ENCODE data around the gene FUS.
A peak's percentile ranks its signal among the peaks of the same experiment; 100 is the strongest.

The FUS gene

GRCh38 chr16:31219154-31219741, 39.3 kb downstream of the FUS start (continued):
- no peak for TF ChIP-seq PRDM2 (tag by site-specific recombination; IDR thresholded peaks at IDR 0.05; ENCODE audit: borderline replicate concordance)
- no peak for TF ChIP-seq ZBTB21 (tag by site-specific recombination; IDR thresholded peaks at IDR 0.05)
- TF ChIP-seq WT1 (tag by site-specific recombination; IDR thresholded peaks at IDR 0.05), result no peak
- TF ChIP-seq ZNF654 (tag by site-specific recombination; IDR thresholded peaks at IDR 0.05; ENCODE audit: low read depth), result no peak

- Histone ChIP-seq H3K36me3 (ENCODE audit: control insufficient read depth in 2 of 2, insufficient read depth in 1 of 2, low read length in 2 of 2) (no peaks in the 10 kb centered on the region), H3K4me1 (ENCODE audit: control insufficient read depth, insufficient read depth, low read length) (no peaks in the 10 kb centered on the region), H3K4me3 (ENCODE audit: low read depth, low read length) (no peak overlapping the region), H3K9me3 (ENCODE audit: control insufficient read depth, insufficient read depth, low read depth, low read length) (no peaks in the 10 kb centered on the region), H3K27ac (ENCODE audit: extremely low read depth, low read depth, low read length) (no peak overlapping the region)
- POLR2A ChIA-PET, result interaction anchor here (0.6 kb wide), 1 partner anchor 36 kb away, joined by 5 read pairs; no protein-coding TSS in a partner anchor
- CTCF ChIA-PET, result no interaction called here
- no peak for TF ChIP-seq PRDM4 (tag by site-specific recombination; IDR thresholded peaks at IDR 0.05)
- TF ChIP-seq YY2 (tag by site-specific recombination; IDR thresholded peaks at IDR 0.05), result 0 out of 2 replicates have a peak, but pooled peaks have one; percentile 48
- no peak for TF ChIP-seq ZBTB26 (tag by site-specific recombination; optimal IDR thresholded peaks at IDR 0.05)
- TF ChIP-seq ZNF18 (tag by site-specific recombination; IDR thresholded peaks at IDR 0.05), result no peak
- peak; percentile 68 for TF ChIP-seq KLF17 (tag by site-specific recombination; IDR thresholded peaks at IDR 0.05)
- TF ChIP-seq ZSCAN16 (tag by site-specific recombination; IDR thresholded peaks at IDR 0.05), result no peak
- TF ChIP-seq EGR2 (tag by site-specific recombination; IDR thresholded peaks at IDR 0.05; ENCODE audit: low read depth), result peak; percentile 37
- TF ChIP-seq KLF7 (tag by site-specific recombination; IDR thresholded peaks at IDR 0.05; ENCODE audit: borderline replicate concordance), result no peak
- TF ChIP-seq ZBTB6 (tag by site-specific recombination; IDR thresholded peaks at IDR 0.05), result no peak
- 0 out of 2 replicates have a peak, but pooled peaks have one; percentile 48 for TF ChIP-seq GLI4 (tag by site-specific recombination; IDR thresholded peaks at IDR 0.05)
- no peak for TF ChIP-seq ZNF658 (tag by site-specific recombination; IDR thresholded peaks at IDR 0.05)
Measured at GRCh38 chr16:31221357-31222160, 41.6 kb downstream of the FUS start.

Data from HEK293 (cell line).